ENCODE measurements around the gene KLHDC10. TPM values are rescaled to one million over a fixed set of nuclear protein-coding genes. Genes with fewer than 3 reads are reported as not detected.

Gene KLHDC10
- total RNA-seq, 1 experiment from 2014 or later: 37.5 TPM

DNA sequence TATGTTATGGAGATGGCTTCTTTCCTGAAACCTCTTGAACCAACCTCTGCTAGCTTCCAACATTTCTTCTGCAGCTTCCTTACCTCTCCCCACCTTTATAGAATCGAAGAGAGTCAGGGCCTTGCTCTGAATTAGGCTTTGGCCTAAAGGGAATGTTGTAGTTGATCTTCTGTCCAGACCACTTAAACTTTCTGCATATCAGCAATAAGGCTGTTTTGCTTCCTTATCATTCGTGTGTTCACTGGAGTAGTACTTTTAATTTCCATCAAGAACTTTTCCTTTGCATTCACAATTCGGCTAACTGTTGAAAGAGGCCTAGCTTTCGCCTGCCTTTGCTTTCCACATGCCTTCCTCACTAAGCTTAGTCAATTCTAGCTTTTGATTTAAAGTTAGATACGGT is 48.0 kb downstream of the KLHDC10 start:
- intact Hi-C loops (cut with micrococcal nuclease; ENCODE audit: unreplicated experiment): no loop called here
- Histone ChIP-seq H3K4me1 (ENCODE audit: insufficient read depth, low read length, poor library complexity, severe bottlenecking) (no peaks in the 10 kb centered on the region), H3K4me3 (ENCODE audit: low read depth, low read length, poor library complexity, severe bottlenecking) (no peak overlapping the region), H3K9me3 (ENCODE audit: low read depth, low read length, poor library complexity, severe bottlenecking) (no peaks in the 10 kb centered on the region), H3K27ac (ENCODE audit: low read depth, low read length, poor library complexity, severe bottlenecking) (no peak overlapping the region), H3K36me3 (ENCODE audit: insufficient read depth, low read length, poor library complexity, severe bottlenecking) (peaks cover 7% of the 10 kb centered on the region), H3K27me3 (replicated peaks; ENCODE audit: insufficient read depth, low read depth, low read length, poor library complexity) (no peaks in the 10 kb centered on the region)
- no peak for DNase-seq (ENCODE audit: low spot score)
- BruUV-seq (replicated peaks): no TSS peak
- ChIA-PET POLR2A (ENCODE audit: low non-redundant PET) (no interaction called here), CTCF (no interaction called here)
- TF ChIP-seq EZH2 (IDR thresholded peaks at IDR 0.05; ENCODE audit: borderline replicate concordance, low read depth, low read length, poor library complexity, severe bottlenecking): no peak
- TF ChIP-seq, protein P1, sequence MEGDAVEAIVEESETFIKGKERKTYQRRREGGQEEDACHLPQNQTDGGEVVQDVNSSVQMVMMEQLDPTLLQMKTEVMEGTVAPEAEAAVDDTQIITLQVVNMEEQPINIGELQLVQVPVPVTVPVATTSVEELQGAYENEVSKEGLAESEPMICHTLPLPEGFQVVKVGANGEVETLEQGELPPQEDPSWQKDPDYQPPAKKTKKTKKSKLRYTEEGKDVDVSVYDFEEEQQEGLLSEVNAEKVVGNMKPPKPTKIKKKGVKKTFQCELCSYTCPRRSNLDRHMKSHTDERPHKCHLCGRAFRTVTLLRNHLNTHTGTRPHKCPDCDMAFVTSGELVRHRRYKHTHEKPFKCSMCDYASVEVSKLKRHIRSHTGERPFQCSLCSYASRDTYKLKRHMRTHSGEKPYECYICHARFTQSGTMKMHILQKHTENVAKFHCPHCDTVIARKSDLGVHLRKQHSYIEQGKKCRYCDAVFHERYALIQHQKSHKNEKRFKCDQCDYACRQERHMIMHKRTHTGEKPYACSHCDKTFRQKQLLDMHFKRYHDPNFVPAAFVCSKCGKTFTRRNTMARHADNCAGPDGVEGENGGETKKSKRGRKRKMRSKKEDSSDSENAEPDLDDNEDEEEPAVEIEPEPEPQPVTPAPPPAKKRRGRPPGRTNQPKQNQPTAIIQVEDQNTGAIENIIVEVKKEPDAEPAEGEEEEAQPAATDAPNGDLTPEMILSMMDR (conservative IDR thresholded peaks at IDR 0.05; ENCODE audit: low read depth, low read length): no peak

DNA sequence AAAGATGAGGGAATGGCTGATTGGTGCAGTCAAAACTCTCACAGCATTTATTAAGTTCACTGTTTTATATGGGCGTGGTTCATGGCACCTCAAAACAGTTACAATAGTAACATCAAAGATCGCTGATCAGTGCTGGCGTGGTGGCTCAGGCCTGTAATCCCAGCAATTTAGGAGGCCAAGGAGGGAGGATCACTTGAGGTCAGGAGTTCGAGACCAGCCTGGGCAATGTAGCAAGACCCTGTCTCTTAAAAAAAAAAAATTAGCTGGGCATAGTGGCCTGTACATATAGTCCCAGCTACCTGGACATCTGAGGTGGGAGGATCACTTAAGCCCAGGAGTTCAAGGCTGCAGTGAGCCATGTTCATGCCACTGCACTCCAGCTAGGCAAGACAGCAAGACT is 48.5 kb downstream of the KLHDC10 start:
- no peaks in the 10 kb centered on the region for H3K27me3 ChIP-seq (replicated peaks; ENCODE audit: insufficient read depth, low read depth, low read length, poor library complexity)
- no peak overlapping the region for H3K4me3 ChIP-seq (ENCODE audit: low read depth, low read length, poor library complexity, severe bottlenecking)
- H3K36me3 ChIP-seq (ENCODE audit: insufficient read depth, low read length, poor library complexity, severe bottlenecking): peaks cover 11% of the 10 kb centered on the region
- intact Hi-C loops (cut with micrococcal nuclease; ENCODE audit: unreplicated experiment): no loop called here
- no TSS peak for BruUV-seq (replicated peaks)
- CTCF ChIA-PET: no interaction called here
- TF ChIP-seq, protein P1 (conservative IDR thresholded peaks at IDR 0.05; ENCODE audit: low read depth, low read length): no peak
- no peak for TF ChIP-seq EZH2 (IDR thresholded peaks at IDR 0.05; ENCODE audit: borderline replicate concordance, low read depth, low read length, poor library complexity, severe bottlenecking)
- POLR2A ChIA-PET (ENCODE audit: low non-redundant PET): no interaction called here
- no peak overlapping the region for H3K27ac ChIP-seq (ENCODE audit: low read depth, low read length, poor library complexity, severe bottlenecking)
- no peak for DNase-seq (ENCODE audit: low spot score)
- H3K9me3 ChIP-seq (ENCODE audit: low read depth, low read length, poor library complexity, severe bottlenecking): no peaks in the 10 kb centered on the region
- H3K4me1 ChIP-seq (ENCODE audit: insufficient read depth, low read length, poor library complexity, severe bottlenecking): no peaks in the 10 kb centered on the region

DNA sequence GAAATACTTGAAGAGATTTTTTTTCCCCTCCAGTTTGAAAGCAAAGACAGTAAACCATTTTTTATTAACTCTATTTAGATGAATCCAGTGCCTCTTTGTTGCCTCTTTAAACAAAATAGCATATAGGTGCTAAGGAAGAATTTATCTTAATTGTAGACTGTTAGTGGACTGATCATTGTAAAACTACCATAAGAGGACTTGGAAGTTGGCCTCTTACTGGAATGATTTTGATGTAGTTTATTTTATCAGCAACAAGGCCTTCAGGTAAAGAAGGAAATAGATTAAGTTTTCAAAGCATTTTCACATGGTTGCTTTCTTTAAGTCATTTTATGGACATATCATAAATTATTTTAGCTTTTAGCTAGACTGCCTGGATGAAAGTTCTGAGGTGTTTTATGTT is 53.2 kb downstream of the KLHDC10 start:
- BruUV-seq (replicated peaks): no TSS peak
- POLR2A ChIA-PET (ENCODE audit: low non-redundant PET): no interaction called here
- intact Hi-C loops (cut with micrococcal nuclease; ENCODE audit: unreplicated experiment): no loop called here
- H3K27me3 ChIP-seq (replicated peaks; ENCODE audit: insufficient read depth, low read depth, low read length, poor library complexity): no peaks in the 10 kb centered on the region
- H3K4me3 ChIP-seq (ENCODE audit: low read depth, low read length, poor library complexity, severe bottlenecking): no peak overlapping the region
- H3K9me3 ChIP-seq (ENCODE audit: low read depth, low read length, poor library complexity, severe bottlenecking): no peaks in the 10 kb centered on the region
- H3K27ac ChIP-seq (ENCODE audit: low read depth, low read length, poor library complexity, severe bottlenecking): no peak overlapping the region
- CTCF ChIA-PET: no interaction called here
- no peak for TF ChIP-seq EZH2 (IDR thresholded peaks at IDR 0.05; ENCODE audit: borderline replicate concordance, low read depth, low read length, poor library complexity, severe bottlenecking)
- TF ChIP-seq, protein P1 (conservative IDR thresholded peaks at IDR 0.05; ENCODE audit: low read depth, low read length): no peak
- no peak for DNase-seq (ENCODE audit: low spot score)
- H3K4me1 ChIP-seq (ENCODE audit: insufficient read depth, low read length, poor library complexity, severe bottlenecking): peaks cover 13% of the 10 kb centered on the region
- H3K36me3 ChIP-seq (ENCODE audit: insufficient read depth, low read length, poor library complexity, severe bottlenecking): peaks cover 29% of the 10 kb centered on the region
